G401.6 (cell line): ENCODE results near the gene SDCCAG8.
"Not testable (repeated sequence)": the region's sequence is repeated elsewhere in the genome, so short reads cannot be mapped to it uniquely, and the experiment has no call there.

Experiments
- FAIRE-seq: peaks from 2 replicates; lab custom pipeline; 2012; peaks lifted over from hg19 to GRCh38; lab: Jason Lieb, UNC

Gene SDCCAG8

GRCh38 chr1:243336163-243336562 is 80.3 kb downstream of the SDCCAG8 start:
- FAIRE-seq: no peak

- not testable (repeated sequence) for FAIRE-seq
Observed at GRCh38 chr1:243338848-243339247, 83.0 kb downstream of the SDCCAG8 start.

- no peak for FAIRE-seq
Observed at GRCh38 chr1:243341074-243341473, 85.2 kb downstream of the SDCCAG8 start.

GRCh38 chr1:243343970-243344937 is 88.4 kb downstream of the SDCCAG8 start:
- peak; percentile 92 for FAIRE-seq

- peak; percentile 89 for FAIRE-seq
Observed at GRCh38 chr1:243345205-243345604, 89.4 kb downstream of the SDCCAG8 start.

GRCh38 chr1:243346016-243346415 is 90.2 kb downstream of the SDCCAG8 start:
- FAIRE-seq: no peak

GRCh38 chr1:243346468-243346867 is 90.6 kb downstream of the SDCCAG8 start:
- no peak for FAIRE-seq

- FAIRE-seq: no peak
Observed at GRCh38 chr1:243348331-243348730, 92.5 kb downstream of the SDCCAG8 start.

- no peak for FAIRE-seq
Observed at GRCh38 chr1:243349128-243349527, 93.3 kb downstream of the SDCCAG8 start.

GRCh38 chr1:243351337-243351736 is 95.5 kb downstream of the SDCCAG8 start:
- FAIRE-seq: no peak

GRCh38 chr1:243354511-243355153 is 98.8 kb downstream of the SDCCAG8 start:
- no peak for FAIRE-seq

- FAIRE-seq: no peak
Observed at GRCh38 chr1:243363832-243364231, 108.0 kb downstream of the SDCCAG8 start.

- no peak for FAIRE-seq
Observed at GRCh38 chr1:243364330-243364729, 108.5 kb downstream of the SDCCAG8 start.

- FAIRE-seq: no peak
Observed at GRCh38 chr1:243364866-243365265, 109.0 kb downstream of the SDCCAG8 start.

GRCh38 chr1:243367314-243367713 is 111.5 kb downstream of the SDCCAG8 start:
- no peak for FAIRE-seq

- no peak for FAIRE-seq
Observed at GRCh38 chr1:243374412-243374811, 118.6 kb downstream of the SDCCAG8 start.

GRCh38 chr1:243375596-243375995 is 119.8 kb downstream of the SDCCAG8 start:
- no peak for FAIRE-seq

GRCh38 chr1:243378669-243379068 is 122.8 kb downstream of the SDCCAG8 start:
- no peak for FAIRE-seq

- no peak for FAIRE-seq
Observed at GRCh38 chr1:243379208-243379607, 123.4 kb downstream of the SDCCAG8 start.

GRCh38 chr1:243379706-243380105 is 123.9 kb downstream of the SDCCAG8 start:
- no peak for FAIRE-seq

- FAIRE-seq: no peak
Observed at GRCh38 chr1:243388276-243388675, 132.4 kb downstream of the SDCCAG8 start.

GRCh38 chr1:243390162-243390791 is 134.4 kb downstream of the SDCCAG8 start:
- no peak for FAIRE-seq

- FAIRE-seq: no peak
Observed at GRCh38 chr1:243391355-243391754, 135.5 kb downstream of the SDCCAG8 start.
